D721Med (cell line): ENCODE measurements around the gene TUNAR.

Experiments used
- DNase-seq: peaks from one replicate; pipeline ENCODE4 v3.0.0; 2011; ENCODE audit warnings: low spot score; ENCODE audit not compliant: insufficient read length
- FAIRE-seq: peaks from 2 replicates; lab custom pipeline; 2011; peaks lifted over from hg19 to GRCh38; lab: Jason Lieb, UNC
- CTCF ChIP-seq: IDR thresholded peaks from 2 replicates; pipeline ENCODE4 v1.5.1; 2012; ENCODE audit warnings: mild to moderate bottlenecking, control low read depth; ENCODE audit not compliant: insufficient read depth; ENCODE audit errors: missing control alignments

The TUNAR gene

GRCh38 chr14:95876761-95877538 lies at the start of gene TUNAR:
Gene TUNAR (plus strand): TSS chr14:95876832.
- FAIRE-seq: no peak
- DNase-seq: no peak
- no peak for TF ChIP-seq CTCF

GRCh38 chr14:95828649-95829265 lies 47.9 kb upstream of the TUNAR start:
- no peak for TF ChIP-seq CTCF
- DNase-seq (no peak), FAIRE-seq (no peak)

DNA sequence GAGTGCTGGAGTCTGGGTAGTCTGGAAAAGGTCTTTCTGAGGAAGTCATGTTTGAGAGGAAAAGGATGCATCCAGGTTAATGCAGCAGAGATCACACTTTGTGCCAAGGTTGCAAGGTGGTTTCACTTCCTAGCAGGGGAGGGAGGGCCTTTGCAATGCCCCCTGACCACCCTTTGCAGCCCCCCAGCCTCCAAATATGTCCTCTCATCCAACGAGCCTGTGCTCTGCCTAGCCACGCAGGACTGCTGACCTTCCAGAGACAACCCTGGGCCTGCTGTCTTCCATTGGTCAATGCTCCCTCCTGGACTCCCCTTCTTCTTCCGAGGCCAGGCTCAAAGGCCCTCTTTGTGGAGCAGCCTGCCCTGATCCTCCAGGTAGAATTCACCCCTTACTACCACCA lies 47.3 kb upstream of the TUNAR start:
- no peak for FAIRE-seq
- no peak for DNase-seq
- no peak for TF ChIP-seq CTCF

DNA sequence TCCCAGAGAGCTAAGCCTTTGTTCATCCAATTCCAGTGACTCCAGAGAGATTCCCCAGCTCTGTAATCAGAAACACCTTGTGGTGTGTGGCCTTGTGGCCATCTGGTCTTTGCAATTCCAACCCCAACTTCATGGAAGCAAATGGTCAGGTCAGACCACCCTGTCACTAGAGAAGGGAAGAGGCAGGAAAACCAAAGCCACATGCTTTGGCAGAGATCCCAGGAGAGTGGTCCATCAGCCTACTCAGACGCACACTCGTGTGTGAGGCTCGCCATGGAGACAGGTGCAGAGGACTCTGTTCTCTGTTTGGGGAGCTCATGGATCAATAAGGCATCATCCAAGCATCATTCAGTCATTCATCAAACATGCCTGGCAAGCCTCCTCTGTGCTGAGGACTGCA lies 46.2 kb upstream of the TUNAR start:
- DNase-seq (no peak), FAIRE-seq (no peak)
- no peak for TF ChIP-seq CTCF

- no peak for FAIRE-seq
- no peak for TF ChIP-seq CTCF
- DNase-seq: no peak
Measured at GRCh38 chr14:95831041-95831440, 45.6 kb upstream of the TUNAR start.

DNA sequence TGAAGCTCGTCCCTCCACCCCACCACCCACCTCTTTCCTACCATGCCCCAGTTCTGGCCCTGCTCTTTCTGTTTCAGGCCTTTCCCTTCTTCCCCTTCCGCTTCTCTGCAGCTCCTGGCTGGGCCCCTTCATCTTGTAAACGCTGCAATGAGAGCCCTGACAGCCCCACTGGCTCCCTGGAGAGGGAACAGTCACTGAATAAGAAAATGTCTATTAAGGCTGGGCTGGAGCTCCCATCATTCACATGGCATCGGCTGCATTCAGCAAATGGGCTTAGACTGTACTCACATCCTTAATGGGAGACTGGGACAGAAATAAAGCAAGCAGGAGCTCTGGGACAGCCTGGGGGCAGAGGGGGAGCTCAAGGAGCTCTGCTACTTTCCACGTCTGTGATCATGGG lies 45.2 kb upstream of the TUNAR start:
- no peak for FAIRE-seq
- no peak for TF ChIP-seq CTCF
- DNase-seq: no peak

- DNase-seq (no peak), FAIRE-seq (no peak)
- no peak for TF ChIP-seq CTCF
Measured at GRCh38 chr14:95832012-95832411, 44.6 kb upstream of the TUNAR start.
